ENCODE results near the gene CBX8.
A peak's percentile ranks its signal among the peaks of the same experiment; 100 is the strongest.

The CBX8 gene

DNA sequence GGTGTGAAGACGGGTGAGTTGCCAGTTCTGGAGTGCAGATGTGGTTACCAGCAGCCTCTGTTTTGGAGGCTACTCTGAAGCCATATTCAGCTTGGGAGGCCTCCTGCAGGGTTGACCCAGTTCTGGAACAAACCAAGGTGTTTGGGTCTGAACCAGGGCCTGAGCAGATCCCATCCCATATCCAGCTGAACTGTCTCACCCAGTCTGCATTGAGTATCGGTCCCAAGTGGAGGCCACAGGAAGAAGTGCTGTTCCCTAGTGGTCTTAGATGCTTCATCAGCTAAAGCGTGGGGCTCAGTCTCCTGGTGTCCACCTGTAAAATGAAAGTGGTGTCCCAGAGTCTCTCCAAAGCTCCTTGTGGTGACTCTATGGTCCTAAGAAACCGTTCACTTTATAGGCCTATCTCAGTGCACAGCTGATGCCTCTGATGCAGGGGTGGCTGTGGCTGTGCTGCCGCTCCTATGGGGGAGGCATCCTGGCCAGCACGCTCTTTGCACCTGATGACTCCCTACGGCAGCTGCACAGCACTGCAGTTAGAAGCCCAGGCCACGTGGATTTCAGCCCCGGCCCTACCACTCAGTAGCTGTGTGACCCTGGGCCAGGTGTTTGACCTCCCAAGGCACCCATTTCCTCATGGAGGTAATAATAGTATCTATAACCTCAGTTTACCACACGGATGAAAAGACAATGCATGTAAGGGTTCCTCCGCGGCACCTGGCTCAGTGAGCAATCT is 21.3 kb upstream of the CBX8 start:
- no peak for DNase-seq

DNA sequence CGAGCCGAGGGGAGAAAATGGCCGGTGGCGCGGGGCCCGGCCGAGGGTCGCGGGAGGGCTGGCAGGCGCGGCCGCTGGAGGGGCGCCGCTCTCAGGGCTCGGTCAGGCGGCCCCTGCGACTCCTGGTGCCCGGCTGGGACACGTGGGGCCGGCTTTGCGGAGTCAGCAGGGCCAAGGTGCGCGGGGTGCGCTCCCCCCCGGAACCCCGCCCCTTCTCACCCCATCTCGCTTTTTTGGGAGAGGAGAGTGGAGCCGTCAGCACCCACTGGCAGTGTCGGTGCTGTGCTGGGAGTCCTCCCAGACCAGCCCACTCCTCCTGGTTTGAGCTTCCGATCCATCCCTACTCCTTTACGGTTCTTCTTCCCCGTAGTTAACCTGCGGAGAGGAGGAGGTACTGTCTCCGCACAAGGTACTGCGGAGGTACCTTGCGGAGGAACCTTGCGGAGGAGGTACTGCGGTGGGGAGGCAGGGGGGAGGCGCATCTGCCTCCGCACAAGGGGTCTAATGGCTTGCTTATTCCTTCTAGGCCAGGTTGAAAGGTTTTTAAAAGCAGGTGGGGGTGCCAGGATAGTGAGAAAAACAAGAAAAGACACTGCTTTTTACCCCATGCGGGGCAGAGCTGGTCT is 19.1 kb upstream of the CBX8 start:
- DNase-seq: no peak

DNA sequence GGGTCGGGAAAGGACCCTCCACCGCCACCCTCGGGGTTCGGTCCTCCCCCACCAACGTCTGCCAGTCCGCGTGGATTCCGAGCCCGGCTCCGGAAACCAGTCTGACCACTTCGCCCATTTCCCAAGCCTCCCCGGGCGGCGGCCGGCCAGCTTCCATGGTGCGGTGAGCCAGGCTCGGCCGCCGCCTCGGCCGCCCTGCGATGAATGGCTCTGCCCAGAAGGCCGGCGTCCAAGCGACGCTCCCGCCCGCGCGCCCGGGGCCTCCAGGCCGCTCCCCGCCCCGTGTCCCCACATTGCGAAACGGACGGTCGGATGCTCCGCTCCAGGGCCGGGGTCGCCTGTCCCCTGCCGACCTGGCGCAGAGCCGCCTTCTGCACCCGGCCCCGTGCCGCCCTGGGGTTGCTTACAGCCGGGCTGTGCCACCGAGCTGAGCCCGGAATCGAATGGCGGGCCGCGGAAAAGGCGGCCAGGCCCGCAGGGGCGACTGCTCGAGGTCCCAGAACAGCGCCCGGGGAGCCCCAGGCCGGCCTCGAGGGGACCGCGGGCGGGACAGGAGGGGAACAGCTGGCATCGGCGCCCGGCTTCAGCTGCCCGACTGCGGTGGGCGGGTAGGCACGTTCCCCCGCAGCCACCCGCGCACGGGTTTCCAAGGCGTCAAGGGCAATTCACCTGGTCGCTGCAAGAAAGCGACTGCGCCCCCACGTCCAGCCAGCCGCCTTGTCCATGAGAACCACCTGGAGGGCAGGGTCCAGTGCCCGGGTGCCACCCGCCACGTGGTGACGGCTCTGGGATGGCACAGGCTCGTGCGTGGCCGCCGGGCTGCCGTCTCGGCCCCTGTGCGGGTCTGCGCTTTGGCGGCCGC is 18.3 kb upstream of the CBX8 start:
- no peak for DNase-seq

DNA sequence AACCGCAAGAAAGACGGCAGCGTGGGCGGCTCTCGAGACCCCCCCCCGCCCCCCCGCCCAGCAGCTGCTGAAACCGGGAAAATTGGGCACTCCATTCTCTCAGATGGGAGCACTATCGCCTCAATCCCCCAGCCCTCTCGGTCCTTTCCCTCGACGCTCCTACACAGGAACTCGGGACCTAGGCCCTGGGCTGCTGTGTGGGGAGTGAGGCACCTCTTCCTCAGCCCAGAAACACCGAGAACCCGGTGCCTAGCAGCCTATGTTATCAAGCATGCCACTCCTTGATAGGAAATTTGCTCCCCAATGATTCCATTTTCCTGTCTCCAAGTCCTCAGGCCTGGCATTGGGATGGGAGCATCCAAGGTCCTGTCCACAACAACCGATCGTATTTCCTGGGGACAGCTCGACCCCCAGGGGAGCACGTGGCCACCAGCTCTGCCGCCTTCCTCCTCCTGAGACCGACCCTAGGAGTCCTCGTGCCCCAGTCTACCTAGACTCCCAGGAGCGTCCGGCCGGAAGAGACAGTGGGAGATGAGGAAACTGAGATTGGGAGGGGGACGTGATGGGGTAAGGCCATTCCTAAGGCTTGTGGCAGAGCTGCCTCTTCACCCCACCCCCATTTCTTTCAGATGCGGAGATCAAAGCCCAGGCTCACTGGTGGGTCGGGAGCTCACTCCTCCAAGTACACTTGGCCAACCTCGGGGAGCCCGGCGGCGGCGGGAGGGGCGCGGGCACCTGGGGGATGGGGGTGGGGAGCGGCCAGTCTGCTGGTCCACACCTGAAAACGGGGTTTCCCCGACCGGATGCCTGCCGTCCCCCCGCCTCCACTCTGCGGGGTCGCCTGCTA is 17.5 kb upstream of the CBX8 start:
- no peak for DNase-seq

DNA sequence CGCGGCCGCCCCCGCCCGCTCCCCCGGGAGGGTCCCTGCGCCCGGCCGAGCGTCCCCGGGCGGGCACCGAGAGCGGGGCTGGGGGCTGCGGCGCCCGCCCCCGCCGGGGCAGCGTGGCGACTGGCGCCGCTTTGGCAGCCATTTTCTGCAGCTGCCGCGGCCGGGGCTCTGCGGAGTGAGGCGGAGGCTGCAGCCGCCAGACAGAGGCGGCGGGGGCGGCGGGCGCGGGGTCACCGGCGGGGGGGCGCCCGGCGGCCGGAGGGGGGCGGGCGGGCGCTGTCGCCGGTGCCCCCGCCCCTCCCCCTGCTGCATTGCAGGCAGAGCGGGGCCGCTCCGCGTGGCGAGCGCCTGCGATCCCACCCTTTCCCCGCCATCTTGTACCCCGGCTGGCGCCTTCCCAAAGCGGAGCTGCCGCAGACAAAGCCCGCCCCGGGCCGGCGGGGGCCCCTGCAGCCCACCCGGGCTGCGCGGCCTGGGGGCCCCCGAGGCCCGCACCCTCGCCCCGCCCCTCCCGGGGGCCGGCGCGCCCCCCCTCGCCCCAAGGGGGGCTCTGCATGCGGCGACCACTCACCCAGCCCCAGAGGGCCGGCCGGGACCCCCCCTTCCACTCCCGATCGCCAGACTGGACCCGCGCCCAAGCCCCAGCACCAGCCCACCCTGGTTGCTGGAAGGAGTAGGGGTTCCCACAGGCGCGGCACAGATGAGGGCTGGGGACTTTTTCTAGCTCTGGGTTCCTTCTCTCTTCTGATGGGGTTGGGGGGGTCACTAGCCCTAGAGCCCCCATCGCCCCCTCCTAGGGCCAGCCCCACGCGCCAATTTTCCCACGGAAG is 16.6 kb upstream of the CBX8 start:
- peak; percentile 33 for DNase-seq

DNA sequence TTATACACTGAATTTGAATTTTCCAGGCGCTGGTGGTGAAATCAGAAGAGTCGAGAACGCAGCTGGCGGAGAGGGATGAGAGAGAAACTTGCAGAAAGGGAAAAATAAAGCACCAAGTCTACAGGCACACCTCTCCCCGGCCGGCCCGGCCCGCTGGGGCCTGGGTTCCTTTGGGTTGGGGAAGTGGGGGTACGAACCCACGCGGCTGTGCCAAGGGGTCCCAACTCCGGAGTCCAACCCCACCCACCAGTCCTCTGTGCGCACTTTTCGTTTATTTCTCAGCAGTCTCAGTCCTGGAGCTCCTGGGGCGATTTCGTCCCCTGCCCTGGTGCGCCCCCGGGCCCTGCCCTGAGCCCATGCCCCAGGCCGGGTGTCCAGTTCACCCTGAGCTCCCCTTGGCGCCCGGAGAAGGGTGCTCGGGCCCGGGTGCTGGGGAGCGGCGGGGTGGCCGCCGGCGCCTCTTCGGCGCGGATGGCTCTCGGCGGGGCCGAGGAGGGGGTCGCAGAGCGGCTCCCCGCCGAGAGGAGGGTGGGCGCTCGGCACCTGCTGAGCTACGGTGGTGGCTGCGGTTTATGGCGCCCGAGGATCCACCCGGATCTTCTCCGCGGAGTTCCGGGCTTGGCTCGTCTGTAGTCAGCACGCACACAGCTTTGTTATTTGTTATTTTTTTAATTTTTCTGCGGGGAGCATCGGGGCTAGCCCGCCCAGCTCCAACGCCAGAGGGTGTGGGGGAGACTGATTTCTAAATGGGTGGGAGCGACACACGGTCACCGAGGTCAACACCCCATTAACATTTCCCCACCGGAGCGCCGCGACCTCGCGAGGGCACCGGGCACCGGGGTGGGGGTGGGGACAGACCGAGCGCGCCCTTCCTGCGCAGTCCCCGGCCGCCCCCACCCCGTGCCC is 15.7 kb upstream of the CBX8 start:
- DNase-seq: no peak

DNA sequence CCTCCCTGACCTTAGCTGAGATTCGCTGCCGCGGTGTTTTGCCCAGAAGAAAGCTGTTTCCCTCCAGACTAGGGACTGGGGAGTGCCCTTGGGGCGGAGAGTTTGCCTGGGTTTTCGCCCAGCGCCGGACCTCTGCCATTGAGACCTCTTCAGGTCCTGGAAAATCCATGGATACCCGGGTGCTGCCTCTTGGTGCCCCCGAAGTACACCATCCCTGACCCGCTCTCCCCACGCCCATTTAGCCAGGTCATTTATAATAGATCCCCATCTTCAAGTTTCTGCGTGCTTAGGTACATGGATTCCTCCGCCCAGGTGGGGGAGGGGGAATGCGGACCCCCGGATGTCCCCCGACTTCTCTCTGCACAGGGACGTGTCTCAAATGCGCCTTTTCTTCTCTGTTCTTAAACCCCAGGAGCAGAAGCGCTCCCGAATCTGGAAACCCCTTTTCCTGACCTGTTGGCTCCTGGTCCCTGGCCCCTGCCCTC is 15.0 kb upstream of the CBX8 start:
- no peak for DNase-seq

DNA sequence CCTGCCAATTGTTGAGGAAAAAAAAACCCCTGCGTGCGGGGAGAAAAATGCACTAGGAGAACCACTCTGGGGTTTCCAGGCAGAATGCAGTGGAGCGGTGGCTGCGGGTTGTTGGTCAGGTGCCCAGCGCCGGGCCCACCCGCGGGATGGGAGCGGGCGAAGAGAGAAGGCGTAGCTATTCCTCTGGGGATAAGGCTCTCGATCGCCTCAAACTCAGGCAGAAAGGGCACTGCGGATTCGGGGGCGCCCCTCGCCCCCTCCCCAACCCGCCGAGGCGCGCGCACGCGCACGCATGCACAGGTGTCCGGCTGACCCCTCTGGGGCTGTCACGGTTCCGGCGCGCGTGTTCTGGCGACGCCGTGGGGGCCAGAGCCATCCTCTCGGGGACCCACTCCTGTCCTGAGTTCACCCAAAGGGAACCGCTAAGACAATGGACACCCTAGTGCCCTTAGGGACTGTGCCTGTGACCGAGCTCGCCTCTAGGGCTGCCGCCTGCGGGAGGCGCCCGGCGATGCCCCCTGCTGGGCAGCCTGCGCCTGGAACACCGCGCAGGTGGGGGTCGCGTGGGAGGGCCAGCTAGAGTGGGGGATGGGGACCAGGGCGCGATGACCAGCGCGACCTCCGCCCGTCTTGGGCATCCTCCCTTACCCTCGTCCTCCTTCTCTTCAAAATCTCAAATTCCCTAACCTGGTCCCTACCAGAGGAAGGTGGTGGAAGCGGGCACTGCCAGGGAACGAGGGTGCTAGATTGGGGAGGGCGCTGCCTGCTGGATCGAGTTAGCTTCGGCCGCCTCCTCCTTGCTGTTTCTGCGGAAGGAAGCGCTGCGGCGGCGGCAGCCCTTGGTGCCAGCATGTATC is 14.4 kb upstream of the CBX8 start:
- peak; percentile 69 for DNase-seq

DNA sequence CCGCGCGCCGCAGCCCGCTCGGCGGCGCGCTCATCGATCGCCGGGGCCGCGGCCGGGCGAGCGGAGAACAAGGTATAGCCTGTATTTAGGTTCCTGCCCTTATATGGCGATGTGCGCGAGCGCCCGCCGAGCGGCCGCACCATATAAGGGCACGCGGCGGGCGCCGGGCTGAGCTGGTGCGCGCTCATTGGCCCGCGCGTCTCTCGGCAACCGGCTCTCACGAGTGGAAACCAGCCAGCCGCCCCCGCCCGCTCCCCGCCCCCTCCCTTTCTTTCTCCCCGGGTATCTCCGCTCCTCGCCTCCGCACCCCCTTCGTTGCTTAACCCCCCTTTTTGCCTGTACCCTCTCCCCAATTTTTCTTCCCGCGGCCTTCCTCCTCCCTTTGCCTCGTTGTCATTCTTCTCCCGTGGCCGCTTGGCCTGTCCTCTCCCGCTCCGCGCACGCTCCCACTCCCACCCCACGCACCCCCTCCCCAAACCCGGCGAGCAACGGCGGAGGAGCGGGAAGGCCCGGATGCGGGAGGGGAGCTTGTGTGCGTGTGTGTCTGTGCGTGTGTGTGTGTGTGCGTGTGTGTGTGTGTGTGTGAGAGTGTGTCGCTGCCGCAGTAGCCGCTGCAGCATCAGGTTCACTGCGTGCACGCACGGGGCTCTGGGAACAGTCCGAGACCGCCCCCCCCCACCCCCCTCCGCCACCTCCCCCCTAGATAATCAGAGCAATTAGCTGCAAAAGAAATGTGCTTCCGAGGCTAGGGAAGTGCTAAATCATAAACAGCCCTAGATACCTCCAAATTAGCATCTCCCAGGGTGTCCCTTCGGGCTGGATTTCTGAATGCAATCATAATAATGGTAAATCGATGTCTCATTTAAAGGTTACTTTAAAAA is 13.5 kb upstream of the CBX8 start:
- peak; percentile 92 for DNase-seq

DNA sequence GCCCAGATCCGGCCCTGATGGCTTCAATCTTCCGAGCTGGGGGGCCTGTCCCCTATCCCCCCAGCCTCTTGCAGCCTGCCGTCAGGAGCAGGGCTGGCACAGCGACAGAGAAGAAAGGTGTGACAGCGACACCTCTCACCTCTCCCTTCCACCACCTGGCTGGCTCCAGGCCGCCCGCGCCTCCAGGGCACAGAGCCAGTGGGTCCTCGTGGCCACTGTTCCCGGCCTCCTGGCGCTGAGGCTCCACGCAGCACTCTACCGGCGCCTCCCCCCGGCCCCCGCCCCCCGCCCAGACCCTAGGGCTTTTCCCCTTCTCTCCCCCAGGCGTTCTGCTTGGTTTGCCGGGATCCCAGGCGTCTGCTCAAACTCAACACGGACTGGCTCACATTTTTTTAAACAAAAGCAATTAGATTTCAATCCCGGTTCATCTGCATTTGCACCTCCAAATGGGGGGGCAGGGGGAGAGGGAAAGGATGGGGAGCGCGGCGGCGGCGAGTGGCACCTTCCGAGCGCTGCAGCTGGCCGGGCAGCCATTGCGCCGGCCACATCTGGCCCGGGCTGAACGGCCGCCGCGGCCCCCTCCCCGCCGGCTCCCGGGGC is 12.8 kb upstream of the CBX8 start:
- DNase-seq: peak; percentile 75

DNA sequence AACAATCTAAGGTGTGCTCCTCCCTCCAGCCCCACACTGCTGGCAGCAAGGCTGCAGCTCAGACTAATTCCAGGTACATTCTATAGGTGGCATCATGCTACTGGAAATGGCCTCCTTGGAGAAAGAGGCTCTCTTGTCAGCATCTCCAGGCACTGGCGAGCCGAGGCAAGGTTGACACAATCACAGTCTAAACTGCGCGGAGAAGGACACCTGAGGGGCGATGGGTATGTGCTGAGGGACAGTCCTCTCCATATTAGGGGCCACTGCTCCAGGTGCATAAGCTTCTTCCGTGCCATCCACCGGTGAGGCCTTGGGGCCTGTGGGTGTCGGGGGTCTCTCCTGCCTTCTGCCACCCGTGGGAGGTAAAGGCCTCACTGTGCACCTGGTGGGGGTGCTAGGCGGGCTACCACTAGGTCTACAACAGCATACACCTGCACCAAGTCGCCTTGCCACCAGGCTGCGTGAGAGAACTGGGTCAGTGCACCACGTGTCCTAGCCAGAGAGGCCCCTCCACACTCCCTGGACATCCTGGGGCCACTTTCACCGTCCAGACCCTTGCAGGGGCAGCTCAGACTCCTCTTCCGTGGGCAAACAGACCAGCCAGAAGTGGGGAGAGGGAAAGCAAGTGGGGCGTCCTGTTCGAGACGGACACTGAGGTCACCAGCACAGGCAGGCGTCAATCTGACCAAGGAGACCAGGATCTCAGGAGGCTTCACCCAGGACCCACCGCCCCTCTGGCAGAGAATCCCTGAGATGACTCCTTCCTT is 12.1 kb upstream of the CBX8 start:
- peak; percentile 42 for DNase-seq

DNA sequence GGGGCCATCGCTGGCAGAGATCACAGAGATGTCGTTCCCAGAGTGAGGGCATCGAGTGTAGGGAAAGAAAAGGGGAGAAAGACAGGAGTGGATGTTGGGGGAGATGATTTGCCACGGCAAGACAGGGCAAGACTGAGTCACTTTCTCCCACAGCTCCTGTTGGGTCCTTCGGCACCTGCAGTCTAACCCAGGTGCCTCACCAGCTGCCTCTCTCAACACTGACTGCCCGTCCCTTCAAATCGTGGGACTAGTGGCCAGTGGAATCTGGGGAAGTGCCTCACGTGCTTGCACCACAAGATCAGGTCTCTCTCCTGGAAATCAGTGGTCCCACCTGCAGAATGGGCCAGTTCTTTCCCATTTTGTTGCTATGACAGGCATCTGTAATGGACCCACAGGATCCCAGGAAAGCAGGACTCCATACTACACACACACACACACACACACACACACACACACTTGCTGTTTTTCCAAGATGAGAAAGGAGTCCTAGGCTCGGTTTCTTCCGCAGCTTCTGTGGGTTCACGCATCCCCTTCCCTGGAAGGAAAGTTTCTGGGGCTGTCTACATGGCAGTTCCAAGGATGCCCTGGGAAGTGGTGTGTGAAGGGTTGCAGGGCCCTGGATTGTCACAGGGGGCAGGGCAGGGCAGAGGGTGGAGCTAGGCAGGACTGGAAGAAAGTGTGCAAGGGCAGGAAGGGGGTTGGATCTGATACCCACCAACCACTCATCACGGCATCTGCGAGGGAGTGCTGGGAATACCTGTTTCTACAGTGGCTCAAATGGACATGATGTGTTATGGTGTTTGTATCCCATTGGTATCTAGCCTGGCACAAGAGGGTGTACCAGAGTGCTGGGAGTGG is 10.2 kb upstream of the CBX8 start:
- no peak for DNase-seq

DNA sequence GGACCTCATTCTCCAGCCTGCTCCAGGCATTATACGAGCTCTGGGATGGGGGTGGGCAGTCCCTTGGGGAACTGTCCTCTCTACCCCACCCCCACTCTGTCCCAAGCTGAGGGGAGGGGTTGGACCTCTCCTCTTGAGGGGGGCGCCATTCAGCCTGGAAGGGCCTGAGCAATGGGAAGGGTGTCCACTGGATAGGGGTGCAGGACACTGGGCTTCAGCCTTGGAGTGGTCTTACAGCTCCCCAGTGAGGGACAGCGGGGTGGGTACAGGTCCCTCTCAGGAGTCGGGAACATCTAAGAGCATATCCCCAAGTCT is 9.5 kb upstream of the CBX8 start:
- DNase-seq: no peak

DNA sequence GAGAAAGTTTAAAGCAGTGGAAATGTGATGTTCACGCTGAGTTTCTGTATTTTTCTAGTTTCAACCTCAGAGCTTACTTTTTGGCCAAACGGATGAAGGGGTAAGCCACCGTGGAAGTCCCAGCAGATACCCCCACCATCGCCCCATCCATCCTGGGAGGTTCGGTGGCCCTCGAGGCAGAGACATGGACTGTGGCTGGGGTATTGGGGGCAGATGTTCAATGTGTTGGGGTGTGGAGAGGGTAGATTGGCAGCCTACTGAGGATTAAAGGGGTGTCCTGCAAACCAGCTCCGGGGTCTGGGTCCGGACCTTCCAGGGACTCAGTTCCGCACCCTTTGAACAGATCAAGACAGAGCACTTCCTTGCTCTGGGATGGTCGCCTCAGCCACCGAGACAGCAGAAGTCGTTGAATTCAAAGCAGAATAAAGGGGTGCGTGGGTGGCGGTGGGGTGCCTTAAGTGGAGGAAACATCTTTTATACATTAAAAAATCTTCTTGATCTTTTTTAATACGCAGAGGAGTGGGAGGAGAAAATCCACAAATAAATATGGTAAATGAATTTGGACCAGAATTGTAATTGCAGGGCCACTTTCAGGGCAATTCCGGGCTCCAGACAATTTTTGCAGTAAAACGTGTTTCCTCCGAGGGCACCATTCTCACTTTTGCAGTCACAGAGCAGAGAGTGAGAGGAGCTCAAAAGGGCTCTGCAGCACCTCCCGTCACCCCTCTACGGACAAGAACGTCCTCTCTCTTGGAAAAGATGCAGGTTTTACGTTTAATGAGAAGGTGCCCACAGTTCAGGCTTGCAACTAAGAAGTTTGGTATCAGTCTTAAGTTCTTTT is 8.2 kb upstream of the CBX8 start:
- no peak for DNase-seq

DNA sequence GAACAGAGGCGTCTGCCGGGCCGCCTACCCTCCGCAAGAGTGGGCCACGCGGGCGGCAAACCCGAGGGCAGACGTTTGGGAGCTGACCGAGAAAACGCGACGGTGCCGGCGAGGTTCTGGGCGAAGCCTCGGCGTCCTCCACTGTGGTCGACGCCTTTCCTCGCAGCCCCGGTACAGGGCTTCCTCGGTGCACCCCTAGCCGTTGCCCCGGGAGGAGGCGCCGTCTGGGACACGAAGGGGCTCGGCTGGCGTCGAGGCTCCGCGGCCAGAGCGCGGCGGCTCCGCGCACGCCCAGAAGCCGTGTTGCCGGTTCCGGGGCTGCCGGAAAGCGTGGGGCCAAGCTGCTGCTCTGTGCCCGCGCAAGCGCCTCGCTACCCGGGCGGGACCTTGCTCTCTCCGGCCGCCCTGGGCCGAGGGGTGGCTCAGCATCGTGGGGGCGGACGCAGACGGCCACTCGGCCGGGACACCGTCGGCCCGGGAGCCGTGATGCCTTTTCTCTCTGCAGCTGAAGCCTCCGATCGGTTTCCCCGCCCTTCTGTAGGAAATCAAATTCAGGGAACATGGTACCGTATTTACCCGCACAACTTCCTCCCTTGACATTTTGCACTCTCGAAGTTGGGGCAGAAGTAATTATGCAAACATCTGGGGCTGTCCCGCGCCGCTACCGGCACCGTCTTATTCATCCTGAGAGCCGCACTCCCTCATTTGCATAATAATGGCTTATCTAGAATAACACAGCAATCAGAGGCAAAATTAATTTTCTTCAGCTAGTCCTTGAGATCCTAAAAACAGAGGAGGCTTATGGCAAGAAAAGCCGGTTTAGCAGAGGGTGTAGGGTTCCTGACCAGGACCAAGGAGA is 7.3 kb upstream of the CBX8 start:
- no peak for DNase-seq
